PFSK-1 (cell line): ENCODE results near the gene COA3.

ENCODE experiments used
- FOXP2 ChIP-seq: optimal IDR thresholded peaks from 2 replicates; pipeline ENCODE3; 2011; ENCODE audit warnings: borderline replicate concordance, control low read depth, inconsistent platforms; ENCODE audit not compliant: insufficient read depth; ENCODE audit errors: extremely low read length, extremely low read depth
- POLR2AphosphoS5 ChIP-seq: IDR thresholded peaks from 2 replicates; pipeline ENCODE4 v1.6.1; 2012; ENCODE audit warnings: low read depth, mild to moderate bottlenecking, control low read depth, low read length, moderate library complexity
- SIN3A ChIP-seq: IDR thresholded peaks from 2 replicates; pipeline ENCODE4 v1.6.1; 2012; ENCODE audit warnings: mild to moderate bottlenecking, low read length, moderate library complexity, borderline replicate concordance; ENCODE audit not compliant: insufficient read depth
- TAF1 ChIP-seq: IDR thresholded peaks from 2 replicates; pipeline ENCODE4 v1.6.1; 2012; ENCODE audit warnings: low read length, control low read depth, borderline replicate concordance; ENCODE audit not compliant: insufficient read depth
- TF ChIP-seq, protein P1 (sequence below), 2 experiments: IDR thresholded peaks; 2 replicates each; pipeline versions ENCODE4 v1.6.1 to v1.8.0; 2011 to 2012; ENCODE audit warnings: low read depth in 2 of 2, low read length in 2 of 2, control low read depth in 1 of 2, inconsistent platforms in 1 of 2, mild to moderate bottlenecking in 1 of 2, moderate library complexity in 1 of 2; ENCODE audit not compliant: insufficient read depth in 1 of 2

DNA sequence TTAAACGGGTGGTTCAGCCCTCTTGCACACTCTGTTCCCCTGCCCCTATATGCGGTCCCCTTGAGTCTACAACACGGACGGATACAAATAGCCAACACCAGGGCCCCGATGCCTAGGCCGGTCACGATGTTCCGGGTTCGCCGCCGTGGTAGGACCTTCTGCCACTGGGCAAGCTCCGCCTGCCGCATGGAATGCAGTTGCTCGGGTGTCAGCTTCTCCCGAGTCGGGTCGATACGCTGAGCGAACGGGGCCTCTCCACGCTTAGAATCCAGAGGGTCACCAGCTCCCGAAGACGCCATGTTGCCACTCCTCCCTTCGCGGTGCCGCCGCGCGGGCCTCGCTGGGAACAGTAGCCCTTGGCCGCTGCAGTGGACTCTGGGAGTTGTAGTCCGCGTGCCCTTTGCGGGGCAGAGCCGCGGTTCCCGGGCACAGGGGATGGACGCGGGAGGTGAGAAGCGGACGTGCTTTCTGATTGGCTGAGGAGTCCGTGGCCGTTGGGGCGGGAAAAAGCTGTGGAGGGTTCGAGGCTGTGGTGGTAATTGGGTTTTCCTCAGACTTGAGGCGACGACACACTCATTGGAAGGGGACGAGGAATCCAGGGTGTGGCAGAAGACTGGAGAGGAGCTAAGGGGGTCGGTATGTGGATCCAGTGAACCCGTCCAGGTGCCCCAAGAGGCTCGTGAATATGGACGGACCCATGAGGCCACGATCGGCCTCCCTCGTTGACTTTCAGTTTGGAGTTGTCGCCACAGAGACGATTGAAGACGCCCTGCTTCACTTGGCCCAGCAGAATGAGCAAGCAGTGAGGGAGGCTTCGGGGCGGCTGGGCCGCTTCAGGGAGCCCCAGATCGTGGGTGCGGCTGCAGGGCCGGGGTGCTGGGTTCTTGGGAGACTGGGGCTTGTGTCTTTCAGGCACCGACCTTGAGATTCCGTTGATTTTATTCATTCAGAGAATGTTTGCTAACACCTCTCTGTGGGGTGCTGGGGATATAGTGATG is at the start of gene COA3, which contains the start of gene CNTD1:
- TF ChIP-seq FOXP2 (no peak), POLR2AphosphoS5 (peak; percentile 86), TAF1 (0 out of 2 replicates have a peak, but pooled peaks have one; percentile 50), SIN3A (peak; percentile 64; the same call in 1 of the 2 replicates)
- TF ChIP-seq, protein P1, sequence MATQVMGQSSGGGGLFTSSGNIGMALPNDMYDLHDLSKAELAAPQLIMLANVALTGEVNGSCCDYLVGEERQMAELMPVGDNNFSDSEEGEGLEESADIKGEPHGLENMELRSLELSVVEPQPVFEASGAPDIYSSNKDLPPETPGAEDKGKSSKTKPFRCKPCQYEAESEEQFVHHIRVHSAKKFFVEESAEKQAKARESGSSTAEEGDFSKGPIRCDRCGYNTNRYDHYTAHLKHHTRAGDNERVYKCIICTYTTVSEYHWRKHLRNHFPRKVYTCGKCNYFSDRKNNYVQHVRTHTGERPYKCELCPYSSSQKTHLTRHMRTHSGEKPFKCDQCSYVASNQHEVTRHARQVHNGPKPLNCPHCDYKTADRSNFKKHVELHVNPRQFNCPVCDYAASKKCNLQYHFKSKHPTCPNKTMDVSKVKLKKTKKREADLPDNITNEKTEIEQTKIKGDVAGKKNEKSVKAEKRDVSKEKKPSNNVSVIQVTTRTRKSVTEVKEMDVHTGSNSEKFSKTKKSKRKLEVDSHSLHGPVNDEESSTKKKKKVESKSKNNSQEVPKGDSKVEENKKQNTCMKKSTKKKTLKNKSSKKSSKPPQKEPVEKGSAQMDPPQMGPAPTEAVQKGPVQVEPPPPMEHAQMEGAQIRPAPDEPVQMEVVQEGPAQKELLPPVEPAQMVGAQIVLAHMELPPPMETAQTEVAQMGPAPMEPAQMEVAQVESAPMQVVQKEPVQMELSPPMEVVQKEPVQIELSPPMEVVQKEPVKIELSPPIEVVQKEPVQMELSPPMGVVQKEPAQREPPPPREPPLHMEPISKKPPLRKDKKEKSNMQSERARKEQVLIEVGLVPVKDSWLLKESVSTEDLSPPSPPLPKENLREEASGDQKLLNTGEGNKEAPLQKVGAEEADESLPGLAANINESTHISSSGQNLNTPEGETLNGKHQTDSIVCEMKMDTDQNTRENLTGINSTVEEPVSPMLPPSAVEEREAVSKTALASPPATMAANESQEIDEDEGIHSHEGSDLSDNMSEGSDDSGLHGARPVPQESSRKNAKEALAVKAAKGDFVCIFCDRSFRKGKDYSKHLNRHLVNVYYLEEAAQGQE (IDR thresholded peaks at IDR 0.05; ENCODE audit: insufficient read depth in 1 of 2, low read depth in 2 of 2, low read length in 2 of 2), result no peak
